PFSK-1 (cell line): ENCODE measurements around the gene PDCD7.

Experiments
- POLR2AphosphoS5 ChIP-seq: IDR thresholded peaks from 2 replicates; pipeline ENCODE4 v1.6.1; 2012; ENCODE audit warnings: low read depth, mild to moderate bottlenecking, control low read depth, low read length, moderate library complexity
- REST ChIP-seq, 2 experiments: IDR thresholded peaks; 2 replicates each; pipeline versions ENCODE4 v1.6.1 to v1.8.0; 2011 to 2012; ENCODE audit warnings: low read depth in 2 of 2, low read length in 2 of 2, control low read depth in 1 of 2, inconsistent platforms in 1 of 2, mild to moderate bottlenecking in 1 of 2, moderate library complexity in 1 of 2; ENCODE audit not compliant: insufficient read depth in 1 of 2
- SIN3A ChIP-seq: IDR thresholded peaks from 2 replicates; pipeline ENCODE4 v1.6.1; 2012; ENCODE audit warnings: mild to moderate bottlenecking, low read length, moderate library complexity, borderline replicate concordance; ENCODE audit not compliant: insufficient read depth
- TAF1 ChIP-seq: IDR thresholded peaks from 2 replicates; pipeline ENCODE4 v1.6.1; 2012; ENCODE audit warnings: low read length, control low read depth, borderline replicate concordance; ENCODE audit not compliant: insufficient read depth

- no peak for TF ChIP-seq TAF1
- no peak for TF ChIP-seq POLR2AphosphoS5
- TF ChIP-seq REST (IDR thresholded peaks at IDR 0.05; ENCODE audit: insufficient read depth in 1 of 2, low read depth in 2 of 2, low read length in 2 of 2): no peak
- no peak for TF ChIP-seq SIN3A
These were observed 32.2 kb downstream of the PDCD7 start for GRCh38 chr15:65101411-65101890.
